Upper lobe of right lung (tissue), 1 donor: ENCODE results near the gene MPPED1. TPM values are rescaled to one million over a fixed set of nuclear protein-coding genes. Genes with fewer than 3 reads are reported as not detected.
A peak's percentile ranks its signal among the peaks of the same experiment; 100 is the strongest.

Source experiments
- ATAC-seq: fragments of 200-7000 bp; cut with Tn5 transposase; one replicate; pipeline ENCODE4 v1.9.1; 2020; ENCODE audit warnings: mild to moderate bottlenecking, moderate library complexity
- DNase-seq: peaks from one replicate; pipeline ENCODE4 v3.0.0-alpha.2; 2020
- H3K27ac ChIP-seq: fragments of 200-600 bp; one replicate; pipeline ENCODE4 v1.8.0; 2022
- H3K27me3 ChIP-seq: fragments of 200-600 bp; one replicate; pipeline ENCODE4 v1.8.0; 2022; ENCODE audit warnings: mild to moderate bottlenecking
- H3K36me3 ChIP-seq: fragments of 200-600 bp; one replicate; pipeline ENCODE4 v1.8.0; 2022
- H3K4me1 ChIP-seq: fragments of 200-600 bp; one replicate; pipeline ENCODE4 v1.8.0; 2022
- H3K4me3 ChIP-seq: fragments of 200-600 bp; one replicate; pipeline ENCODE4 v1.8.0; 2022; ENCODE audit warnings: mild to moderate bottlenecking
- H3K9me3 ChIP-seq: fragments of 200-600 bp; one replicate; pipeline ENCODE4 v1.8.0; 2022
- intact Hi-C: fragments of 100-400 bp; cut with DNase I; formaldehyde crosslinking; loops from one replicate; pipeline ENCODE4 v1.11.0; 2022
- total RNA-seq: library from RNA; stranded (reverse); fragmentation: NEBNext Ultra II Directional; extraction: Animal tissue kit (Norgen Biotek cat#: 25700); gene quantifications from one replicate; pipeline ENCODE4 v1.2.1, GENCODE V29; 2021
- TF ChIP-seq, protein P1 (sequence below): fragments of 200-600 bp; IDR thresholded peaks from one replicate; pipeline ENCODE4 v1.8.0; 2022; ENCODE audit warnings: antibody characterized with exemption
- donor health status: DM: no; HTN: yes; CAD: no; lungs with severe emphysema.

MPPED1 gene
- total RNA-seq, 1 donor from 2014 or later: not detected

DNA sequence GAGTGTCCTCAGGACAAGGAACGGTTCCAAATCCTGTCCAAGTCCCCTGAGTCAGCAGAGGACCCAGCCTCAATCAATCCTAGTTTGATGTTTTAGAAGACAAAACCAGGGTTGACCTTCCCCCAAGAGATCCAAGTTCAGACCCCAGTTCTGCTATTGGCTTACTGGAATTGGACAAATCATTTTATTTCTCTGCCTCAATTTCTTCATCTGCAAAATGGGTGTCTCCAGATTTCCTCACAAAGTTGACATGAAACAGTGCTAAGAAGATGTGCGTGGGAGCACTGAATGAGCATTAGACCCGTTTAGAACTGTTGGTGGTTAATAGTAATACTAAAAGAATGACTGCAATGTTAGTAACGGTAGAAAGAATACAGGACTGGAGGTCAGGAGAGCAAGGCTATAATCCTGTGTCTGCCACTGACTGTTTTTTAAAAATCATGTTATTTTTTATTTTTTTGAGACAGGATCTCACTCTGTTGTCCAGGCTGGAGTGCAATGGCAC lies 35.8 kb upstream of the MPPED1 start:
- DNase-seq (no peak), ATAC-seq (no peak)
- H3K4me1 ChIP-seq: peaks cover 22% of the 10 kb centered on the region
- intact Hi-C loops: no loop called here
- TF ChIP-seq, protein P1, sequence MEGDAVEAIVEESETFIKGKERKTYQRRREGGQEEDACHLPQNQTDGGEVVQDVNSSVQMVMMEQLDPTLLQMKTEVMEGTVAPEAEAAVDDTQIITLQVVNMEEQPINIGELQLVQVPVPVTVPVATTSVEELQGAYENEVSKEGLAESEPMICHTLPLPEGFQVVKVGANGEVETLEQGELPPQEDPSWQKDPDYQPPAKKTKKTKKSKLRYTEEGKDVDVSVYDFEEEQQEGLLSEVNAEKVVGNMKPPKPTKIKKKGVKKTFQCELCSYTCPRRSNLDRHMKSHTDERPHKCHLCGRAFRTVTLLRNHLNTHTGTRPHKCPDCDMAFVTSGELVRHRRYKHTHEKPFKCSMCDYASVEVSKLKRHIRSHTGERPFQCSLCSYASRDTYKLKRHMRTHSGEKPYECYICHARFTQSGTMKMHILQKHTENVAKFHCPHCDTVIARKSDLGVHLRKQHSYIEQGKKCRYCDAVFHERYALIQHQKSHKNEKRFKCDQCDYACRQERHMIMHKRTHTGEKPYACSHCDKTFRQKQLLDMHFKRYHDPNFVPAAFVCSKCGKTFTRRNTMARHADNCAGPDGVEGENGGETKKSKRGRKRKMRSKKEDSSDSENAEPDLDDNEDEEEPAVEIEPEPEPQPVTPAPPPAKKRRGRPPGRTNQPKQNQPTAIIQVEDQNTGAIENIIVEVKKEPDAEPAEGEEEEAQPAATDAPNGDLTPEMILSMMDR: no peak
- no peak overlapping the region for H3K27ac ChIP-seq
- H3K9me3 ChIP-seq: no peaks in the 10 kb centered on the region
- H3K36me3 ChIP-seq: no peaks in the 10 kb centered on the region
- H3K4me3 ChIP-seq: no peak overlapping the region
- peaks cover 12% of the 10 kb centered on the region for H3K27me3 ChIP-seq

DNA sequence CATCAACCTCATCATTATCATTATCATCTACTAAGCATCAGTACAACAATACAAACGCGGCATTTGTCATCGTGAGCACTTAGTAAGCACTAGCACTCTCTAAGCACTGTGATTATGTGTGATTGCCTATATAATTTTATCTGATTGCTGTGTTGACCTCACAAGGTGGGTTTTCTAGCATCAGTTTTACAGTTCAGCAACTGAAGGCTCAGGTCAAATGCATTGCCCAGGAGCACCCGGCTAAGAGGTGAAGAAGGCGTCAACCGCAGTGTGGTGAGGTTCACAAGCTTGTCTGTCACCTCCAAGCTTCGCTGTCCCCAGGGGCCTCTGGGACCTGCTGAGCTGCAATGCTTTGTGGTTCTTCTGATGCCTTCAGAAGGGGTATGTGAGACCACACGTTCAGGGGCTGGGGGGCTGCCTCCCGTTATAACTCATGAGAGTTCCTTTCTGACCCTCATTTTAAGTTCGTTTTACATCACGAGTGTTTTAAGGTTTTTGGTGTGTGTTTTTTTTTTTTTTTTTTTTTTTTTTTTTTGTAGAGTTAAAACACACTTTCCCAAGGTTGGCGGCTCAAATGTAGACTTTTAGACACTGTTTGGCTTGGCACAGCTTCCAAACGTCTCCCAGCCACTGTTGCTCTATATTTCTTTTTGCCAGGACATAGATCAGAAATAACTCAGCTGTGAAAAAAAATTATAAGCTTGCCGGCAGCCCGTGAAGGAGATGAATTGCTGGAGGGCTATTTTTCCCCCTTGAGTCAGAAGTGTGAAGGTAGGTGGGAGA lies 34.9 kb upstream of the MPPED1 start:
- Histone ChIP-seq H3K27me3 (peaks cover 3% of the 10 kb centered on the region), H3K4me3 (no peak overlapping the region), H3K9me3 (no peaks in the 10 kb centered on the region), H3K27ac (no peak overlapping the region), H3K36me3 (no peaks in the 10 kb centered on the region), H3K4me1 (peaks cover 22% of the 10 kb centered on the region)
- ATAC-seq: no peak
- intact Hi-C loops: no loop called here
- TF ChIP-seq, protein P1: no peak
- no peak for DNase-seq

DNA sequence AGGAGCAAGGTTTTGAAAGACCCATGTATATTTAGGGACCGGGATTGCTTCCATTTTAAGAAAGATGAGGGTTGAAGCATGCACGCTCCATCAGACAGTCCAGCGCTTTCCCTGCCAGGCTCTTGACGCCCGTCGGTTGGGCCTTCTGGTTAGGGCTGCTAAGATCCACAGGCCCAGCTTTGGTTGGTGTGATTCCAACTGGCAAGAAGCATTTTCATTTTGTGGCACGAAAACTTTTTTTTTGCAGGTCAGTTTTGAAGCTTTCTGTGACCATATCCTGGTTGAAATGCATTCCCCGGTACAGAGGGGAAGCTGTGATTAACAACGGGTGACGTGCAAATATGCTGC lies 34.3 kb upstream of the MPPED1 start:
- ATAC-seq (no peak), DNase-seq (no peak)
- intact Hi-C loops: no loop called here
- H3K9me3 ChIP-seq: no peaks in the 10 kb centered on the region
- H3K27ac ChIP-seq: no peak overlapping the region
- no peaks in the 10 kb centered on the region for H3K27me3 ChIP-seq
- no peaks in the 10 kb centered on the region for H3K36me3 ChIP-seq
- peaks cover 22% of the 10 kb centered on the region for H3K4me1 ChIP-seq
- TF ChIP-seq, protein P1: no peak
- H3K4me3 ChIP-seq: no peak overlapping the region

DNA sequence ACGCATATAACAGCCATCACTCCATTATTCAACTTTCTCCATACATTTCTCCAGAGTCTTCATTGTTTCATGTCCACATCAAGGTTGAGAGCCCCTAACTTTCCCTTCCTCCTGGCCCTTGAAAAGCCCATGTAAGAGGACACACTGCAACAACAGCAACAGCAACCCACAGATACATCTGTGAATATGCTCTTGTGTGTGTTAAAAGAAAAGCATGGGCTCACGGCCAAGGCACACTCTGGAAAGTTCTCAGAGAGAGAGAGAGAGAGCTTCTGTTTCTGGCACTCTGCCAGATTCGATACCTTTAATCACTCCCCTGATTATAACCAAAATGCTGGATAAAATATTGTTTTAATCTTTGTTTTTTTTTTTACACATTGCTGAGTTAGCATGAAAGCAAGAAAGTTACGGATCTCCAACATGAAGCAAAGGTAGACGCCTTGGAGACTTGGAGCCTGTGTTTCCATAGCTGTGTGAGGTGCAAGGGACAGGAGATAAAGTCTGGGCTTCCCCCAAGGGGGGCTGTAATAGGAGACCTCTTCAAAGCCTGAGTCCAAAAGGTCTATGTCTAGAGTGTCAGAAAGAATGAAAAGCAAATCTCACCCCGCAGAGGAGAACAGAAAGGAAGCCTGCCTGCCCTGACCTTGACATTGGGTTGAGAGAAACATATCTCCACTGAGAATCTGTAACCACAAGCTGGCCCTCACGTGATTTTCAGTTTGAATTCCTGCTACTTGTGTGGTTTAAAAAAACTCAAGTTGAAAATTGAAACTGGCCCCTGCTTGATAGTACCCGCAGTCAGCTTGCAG lies 33.7 kb upstream of the MPPED1 start:
- Histone ChIP-seq H3K4me3 (no peak overlapping the region), H3K27me3 (no peaks in the 10 kb centered on the region), H3K36me3 (no peaks in the 10 kb centered on the region), H3K27ac (no peak overlapping the region), H3K4me1 (peaks cover 22% of the 10 kb centered on the region), H3K9me3 (no peaks in the 10 kb centered on the region)
- intact Hi-C loops: no loop called here
- no peak for DNase-seq
- TF ChIP-seq, protein P1: no peak
- peak; percentile 20 for ATAC-seq

DNA sequence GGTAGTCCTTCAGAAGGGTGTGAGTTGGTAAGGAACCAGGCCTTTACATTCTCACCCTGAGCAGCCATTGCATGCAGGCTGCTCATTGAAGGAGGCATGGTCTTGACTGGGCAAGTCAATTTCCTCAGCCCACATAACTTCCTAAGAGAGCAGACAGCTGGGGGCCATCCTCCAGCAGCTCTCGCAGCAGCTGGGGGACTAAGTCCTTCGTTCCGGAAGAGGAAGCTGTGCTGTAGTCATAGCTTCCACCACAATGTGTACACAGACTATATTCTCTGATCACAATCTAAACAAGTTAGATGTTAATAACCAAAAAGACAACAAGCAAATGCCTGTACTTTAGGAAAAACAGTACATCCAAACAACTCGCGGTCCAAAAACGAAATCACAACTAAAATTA lies 30.1 kb upstream of the MPPED1 start:
- no peaks in the 10 kb centered on the region for H3K36me3 ChIP-seq
- intact Hi-C loops: loop anchor here (10.0 kb wide), 1 partner anchor 107 kb away; no protein-coding TSS in a partner anchor
- peaks cover 30% of the 10 kb centered on the region for H3K4me1 ChIP-seq
- peaks cover 9% of the 10 kb centered on the region for H3K27me3 ChIP-seq
- no peak overlapping the region for H3K27ac ChIP-seq
- no peaks in the 10 kb centered on the region for H3K9me3 ChIP-seq
- DNase-seq: no peak
- no peak overlapping the region for H3K4me3 ChIP-seq
- TF ChIP-seq, protein P1: no peak
- ATAC-seq: no peak
